Neuronal stem cell (in vitro differentiated cells): ENCODE measurements around the gene DSCAM.

Source experiments
- DNase-seq: peaks from one replicate; pipeline ENCODE4 v3.0.0-alpha.2; 2013; ENCODE audit warnings: low spot score
- H2AFZ ChIP-seq: one replicate; pipeline ENCODE4 v1.6.1; 2013; ENCODE audit warnings: mild to moderate bottlenecking, low read length, inconsistent platforms
- H2AK5ac ChIP-seq: 2 replicates; pipeline ENCODE4 v1.6.1; 2013; ENCODE audit warnings: low read depth, mild to moderate bottlenecking, inconsistent platforms, low read length, moderate library complexity, mixed read lengths
- H2BK120ac ChIP-seq: 2 replicates; pipeline ENCODE4 v1.6.1; 2013; ENCODE audit warnings: low read depth, mild to moderate bottlenecking, inconsistent platforms, low read length, moderate library complexity, mixed read lengths
- H2BK12ac ChIP-seq: one replicate; pipeline ENCODE4 v1.6.1; 2013; ENCODE audit warnings: low read length, inconsistent platforms
- H2BK15ac ChIP-seq: 2 replicates; pipeline ENCODE4 v1.6.1; 2013; ENCODE audit warnings: mild to moderate bottlenecking, low read length, inconsistent platforms, mixed read lengths
- H2BK5ac ChIP-seq: one replicate; pipeline ENCODE4 v1.6.1; 2013; ENCODE audit warnings: inconsistent platforms, mild to moderate bottlenecking, low read length, moderate library complexity
- H3K14ac ChIP-seq: one replicate; pipeline ENCODE4 v1.6.1; 2013; ENCODE audit warnings: low read length, inconsistent platforms
- H3K18ac ChIP-seq: 2 replicates; pipeline ENCODE4 v1.6.1; 2013; ENCODE audit warnings: low read length, inconsistent platforms
- H3K23ac ChIP-seq: 2 replicates; pipeline ENCODE4 v1.6.1; 2013; ENCODE audit warnings: low read depth, mild to moderate bottlenecking, mixed read lengths, low read length, inconsistent platforms; ENCODE audit not compliant: poor library complexity
- H3K27ac ChIP-seq: replicated peaks from 3 replicates; pipeline ENCODE4 v1.5.1; 2013; ENCODE audit warnings: low read length, inconsistent platforms
- H3K27me3 ChIP-seq, 3 experiments: 2 replicates each; pipeline ENCODE4 v1.6.1; 2013; ENCODE audit warnings: low read length in 3 of 3, mild to moderate bottlenecking in 2 of 3, inconsistent platforms in 1 of 3, low read depth in 1 of 3, mixed read lengths in 1 of 3, moderate library complexity in 1 of 3; ENCODE audit not compliant: control insufficient read depth in 3 of 3, insufficient read depth in 3 of 3
- H3K36me3 ChIP-seq, 2 donors: replicated peaks in 1 of 2; 2 replicates each; pipeline ENCODE4 v1.6.1; 2013; ENCODE audit warnings: low read length in 2 of 2; ENCODE audit not compliant: control insufficient read depth in 2 of 2, insufficient read depth in 2 of 2
- H3K4ac ChIP-seq: 2 replicates; pipeline ENCODE4 v1.6.1; 2013; ENCODE audit warnings: inconsistent platforms, mild to moderate bottlenecking, low read length, moderate library complexity
- H3K4me1 ChIP-seq, 2 donors: 1 replicate in 1 of 2; 2 replicates in 1 of 2; pipeline ENCODE4 v1.6.1; 2013; ENCODE audit warnings: low read length in 2 of 2, low read depth in 1 of 2; ENCODE audit not compliant: control insufficient read depth in 2 of 2, insufficient read depth in 1 of 2
- H3K4me2 ChIP-seq: one replicate; pipeline ENCODE4 v1.6.1; 2013; ENCODE audit warnings: mild to moderate bottlenecking, low read length, inconsistent platforms; ENCODE audit not compliant: insufficient read depth, poor library complexity, severe bottlenecking
- H3K4me3 ChIP-seq, 2 donors: 2 replicates each; pipeline ENCODE4 v1.5.1; 2013; ENCODE audit warnings: low read length in 2 of 2, mild to moderate bottlenecking in 2 of 2, inconsistent platforms in 1 of 2, moderate library complexity in 1 of 2
- H3K79me1 ChIP-seq: one replicate; pipeline ENCODE4 v1.6.1; 2013; ENCODE audit warnings: low read depth, mild to moderate bottlenecking, inconsistent platforms, low read length, moderate library complexity
- H3K9ac ChIP-seq: one replicate; pipeline ENCODE4 v1.6.1; 2013; ENCODE audit warnings: mild to moderate bottlenecking, low read depth, low read length, inconsistent platforms; ENCODE audit not compliant: poor library complexity
- H3K9me3 ChIP-seq, 2 donors: replicated peaks in 1 of 2; 2 replicates each; pipeline versions ENCODE3 to v1.6.1; 2013; ENCODE audit warnings: low read length in 2 of 2, mild to moderate bottlenecking in 2 of 2, inconsistent platforms in 1 of 2, low read depth in 1 of 2, mixed read lengths in 1 of 2, moderate library complexity in 1 of 2; ENCODE audit not compliant: control insufficient read depth in 2 of 2, insufficient read depth in 1 of 2
- H4K8ac ChIP-seq: one replicate; pipeline ENCODE4 v1.6.1; 2013; ENCODE audit warnings: low read depth, mild to moderate bottlenecking, inconsistent platforms, low read length, moderate library complexity
- H4K91ac ChIP-seq: one replicate; pipeline ENCODE4 v1.6.1; 2013; ENCODE audit warnings: low read length, low read depth, mild to moderate bottlenecking, inconsistent platforms; ENCODE audit not compliant: poor library complexity
- WGBS, 2 donors: extraction: QIAGEN DNeasy Blood & Tissue Kit; methylation state at CpG; one replicate each; pipeline ENCODE4 v1.1.7; 2013; ENCODE audit warnings: missing lambda C conversion rate in 2 of 2, mixed read lengths in 1 of 2; ENCODE audit not compliant: insufficient read length in 2 of 2, insufficient replicate concordance in 1 of 2; ENCODE audit errors: extremely low coverage in 2 of 2; 5-methylcytosine and 5-hydroxymethylcytosine counted together

The DSCAM gene

DNA sequence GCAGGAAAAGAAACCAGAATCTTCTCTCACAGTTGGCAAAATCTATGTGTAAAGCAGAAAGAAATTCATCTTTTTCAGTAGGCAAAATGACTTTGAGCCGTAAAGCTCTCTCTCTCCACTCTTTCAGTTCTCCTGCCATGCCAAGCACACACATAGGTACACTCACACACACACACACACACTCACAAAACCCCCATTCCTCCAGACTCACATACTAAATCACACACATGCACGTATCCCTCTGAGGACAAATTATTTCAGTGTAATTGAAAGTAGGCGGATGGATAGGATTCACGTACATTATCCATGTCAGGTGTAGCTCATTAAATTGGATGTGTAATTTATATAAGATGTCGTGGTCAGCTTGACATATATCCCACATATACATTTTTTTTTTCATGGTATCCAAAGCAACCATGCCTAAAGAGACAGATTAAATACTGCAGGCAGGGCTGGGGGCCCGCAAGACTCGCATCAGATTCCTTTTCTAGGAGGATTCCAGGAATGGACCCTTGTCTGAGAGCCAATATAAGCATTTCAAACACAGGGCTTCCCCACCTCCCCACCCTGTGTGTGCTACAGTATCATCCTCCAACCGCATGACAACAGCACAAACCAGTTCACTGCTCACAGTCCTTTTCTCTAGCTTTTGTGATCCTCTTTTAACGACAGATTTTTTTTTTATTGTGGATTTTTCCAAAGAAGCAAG lies 658.9 kb downstream of the DSCAM start:
- Histone ChIP-seq H3K23ac (no peak overlapping the region), H3K4ac (no peak overlapping the region), H3K79me1 (no peaks in the 10 kb centered on the region), H3K9ac (no peak overlapping the region), H3K18ac (no peak overlapping the region), H3K4me3 (no peak overlapping the region), H2BK15ac (no peak overlapping the region), H3K27ac (no peak overlapping the region), H2AK5ac (no peak overlapping the region), H3K27me3 (peaks cover 0 to 2% (median 0%) of the 10 kb centered on the region in 3 experiments), H2BK120ac (no peak overlapping the region), H3K36me3 (no peaks in the 10 kb centered on the region), H4K8ac (no peak overlapping the region), H3K14ac (no peak overlapping the region), H3K9me3 (no peaks in the 10 kb centered on the region), H2BK12ac (no peak overlapping the region), H4K91ac (no peak overlapping the region), H3K4me2 (no peak overlapping the region), H3K4me1 (no peaks in the 10 kb centered on the region), H2BK5ac (no peak overlapping the region), H2AFZ (no peak overlapping the region)
- WGBS, 2 donors = no CpG with 5 or more reads among the region's 9 CpGs
- no peak for DNase-seq

DNA sequence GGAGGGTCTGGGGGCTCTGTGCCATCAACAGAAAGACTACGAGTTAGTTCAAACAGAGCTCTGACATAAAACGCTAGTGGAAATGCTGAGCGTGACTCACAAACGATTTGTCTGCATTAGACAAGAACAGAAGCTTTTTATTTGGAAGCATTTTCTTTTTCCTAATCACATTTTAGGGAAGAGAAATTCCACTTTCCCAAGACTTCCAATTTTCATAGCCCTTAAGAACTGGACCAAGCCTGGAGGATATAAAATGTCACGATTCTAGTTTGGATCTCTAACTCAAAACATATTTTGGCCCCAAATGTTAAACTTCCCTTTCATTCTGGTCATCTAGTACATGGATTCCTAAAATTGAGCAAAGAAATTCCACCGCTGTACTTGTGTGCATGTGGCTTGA lies 659.7 kb downstream of the DSCAM start:
- H3K27ac ChIP-seq = no peak overlapping the region
- no CpG with 5 or more reads among the region's 6 CpGs for WGBS, 2 donors

DNA sequence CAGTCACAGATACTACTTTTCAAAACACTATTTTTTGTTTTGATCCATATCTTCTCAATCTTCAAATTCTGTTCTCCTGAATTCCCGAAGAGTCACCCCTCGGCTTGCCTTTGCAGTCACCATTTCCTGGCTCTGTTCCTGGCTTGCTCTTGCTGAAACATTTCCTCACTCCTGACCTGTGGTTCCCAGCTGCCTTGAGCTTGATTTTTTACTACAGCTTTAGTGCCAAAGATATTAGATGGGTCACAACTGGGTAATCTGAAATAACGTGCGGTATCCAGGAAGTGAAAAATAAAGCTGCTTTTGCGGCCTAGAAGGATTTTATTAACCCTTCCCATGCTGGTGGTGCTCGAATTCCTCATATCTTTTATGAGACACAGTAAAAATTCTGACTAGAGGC lies 660.9 kb downstream of the DSCAM start:
- Histone ChIP-seq H3K27ac (no peak overlapping the region), H2AK5ac (no peak overlapping the region), H3K4me3 (no peak overlapping the region), H3K4me1 (no peaks in the 10 kb centered on the region), H2BK120ac (no peak overlapping the region), H4K8ac (no peak overlapping the region), H3K79me1 (no peaks in the 10 kb centered on the region), H2AFZ (no peak overlapping the region), H2BK12ac (no peak overlapping the region), H4K91ac (no peak overlapping the region), H3K36me3 (no peaks in the 10 kb centered on the region), H2BK5ac (no peak overlapping the region), H3K9me3 (peaks cover 0 to 2% of the 10 kb centered on the region in 2 donors), H3K9ac (no peak overlapping the region), H3K14ac (no peak overlapping the region), H3K23ac (no peak overlapping the region), H3K4me2 (no peak overlapping the region), H3K27me3 (peaks cover 0 to 2% (median 0%) of the 10 kb centered on the region in 3 experiments), H3K18ac (no peak overlapping the region), H3K4ac (no peak overlapping the region), H2BK15ac (no peak overlapping the region)
- no peak for DNase-seq
- WGBS, 2 donors = no CpG with 5 or more reads among the region's 6 CpGs

More for the DNA sequence above, 659.7 kb downstream of the DSCAM start:
- Histone ChIP-seq H3K36me3 (no peaks in the 10 kb centered on the region), H2AK5ac (no peak overlapping the region), H3K4me3 (no peak overlapping the region), H3K4me2 (no peak overlapping the region), H2AFZ (no peak overlapping the region), H2BK15ac (no peak overlapping the region), H3K18ac (no peak overlapping the region), H4K8ac (no peak overlapping the region), H3K4ac (no peak overlapping the region), H3K4me1 (no peaks in the 10 kb centered on the region), H3K9ac (no peak overlapping the region), H2BK120ac (no peak overlapping the region), H4K91ac (no peak overlapping the region), H2BK12ac (no peak overlapping the region), H2BK5ac (no peak overlapping the region), H3K9me3 (peaks cover 0 to 1% of the 10 kb centered on the region in 2 donors), H3K79me1 (no peaks in the 10 kb centered on the region), H3K14ac (no peak overlapping the region), H3K23ac (no peak overlapping the region), H3K27me3 (peaks cover 0 to 2% (median 0%) of the 10 kb centered on the region in 3 experiments)
- DNase-seq = no peak

DNA sequence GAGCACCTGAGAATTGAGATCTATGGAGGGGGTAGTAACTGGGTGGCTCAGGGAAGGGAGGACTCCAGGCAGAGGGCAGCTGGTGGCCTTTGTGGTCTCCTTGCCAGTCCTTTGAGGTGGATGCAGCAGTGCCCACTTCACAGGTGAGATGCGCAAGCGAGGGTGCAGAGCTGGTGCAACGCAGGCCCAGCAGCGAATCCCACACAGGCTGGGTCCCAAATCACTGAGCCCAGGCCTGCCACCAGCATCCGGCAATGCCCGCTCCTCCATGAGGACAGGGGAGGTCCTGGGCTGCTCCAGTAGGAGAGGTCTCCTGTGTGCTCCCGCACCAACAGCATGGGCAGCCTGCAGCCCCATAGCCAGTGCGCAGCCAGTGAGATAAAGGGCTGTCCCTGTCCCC lies 661.8 kb downstream of the DSCAM start:
- H4K8ac ChIP-seq = no peak overlapping the region
- H3K4me3 ChIP-seq = no peak overlapping the region
- H2BK12ac ChIP-seq = no peak overlapping the region
- no CpG with 5 or more reads among the region's 8 CpGs for WGBS, 2 donors
- no peak overlapping the region for H3K23ac ChIP-seq
- H3K14ac ChIP-seq = no peak overlapping the region
- H3K27me3 ChIP-seq = peaks cover 0 to 2% (median 0%) of the 10 kb centered on the region in 3 experiments
- no peak overlapping the region for H3K4me2 ChIP-seq
- no peak overlapping the region for H2AFZ ChIP-seq
- H3K79me1 ChIP-seq = no peaks in the 10 kb centered on the region
- no peaks in the 10 kb centered on the region for H3K36me3 ChIP-seq
- H3K9ac ChIP-seq = no peak overlapping the region
- no peak overlapping the region for H3K27ac ChIP-seq
- no peak overlapping the region for H2AK5ac ChIP-seq
- H2BK120ac ChIP-seq = no peak overlapping the region
- H3K9me3 ChIP-seq = peaks cover 0 to 2% of the 10 kb centered on the region in 2 donors
- no peak overlapping the region for H2BK15ac ChIP-seq
- no peaks in the 10 kb centered on the region for H3K4me1 ChIP-seq
- no peak overlapping the region for H4K91ac ChIP-seq
- no peak overlapping the region for H2BK5ac ChIP-seq
- peak overlapping the region; percentile 62 for H3K18ac ChIP-seq
- H3K4ac ChIP-seq = no peak overlapping the region
- no peak for DNase-seq
